AG09319 (cell line): ENCODE results near the gene FER.
"Not testable (repeated sequence)": the region's sequence is repeated elsewhere in the genome, so short reads cannot be mapped to it uniquely, and the experiment has no call there.

Experiments used
- DNase-seq: peaks from one replicate; pipeline ENCODE4 v3.0.0-alpha.2; 2010; ENCODE audit warnings: low read depth; ENCODE audit errors: extremely low read depth
- TF ChIP-seq, protein P1 (sequence below): IDR thresholded peaks from 2 replicates; pipeline ENCODE4 v1.5.1; 2011; ENCODE audit warnings: low read depth, mild to moderate bottlenecking, inconsistent platforms, low read length, moderate library complexity

The FER gene

DNA sequence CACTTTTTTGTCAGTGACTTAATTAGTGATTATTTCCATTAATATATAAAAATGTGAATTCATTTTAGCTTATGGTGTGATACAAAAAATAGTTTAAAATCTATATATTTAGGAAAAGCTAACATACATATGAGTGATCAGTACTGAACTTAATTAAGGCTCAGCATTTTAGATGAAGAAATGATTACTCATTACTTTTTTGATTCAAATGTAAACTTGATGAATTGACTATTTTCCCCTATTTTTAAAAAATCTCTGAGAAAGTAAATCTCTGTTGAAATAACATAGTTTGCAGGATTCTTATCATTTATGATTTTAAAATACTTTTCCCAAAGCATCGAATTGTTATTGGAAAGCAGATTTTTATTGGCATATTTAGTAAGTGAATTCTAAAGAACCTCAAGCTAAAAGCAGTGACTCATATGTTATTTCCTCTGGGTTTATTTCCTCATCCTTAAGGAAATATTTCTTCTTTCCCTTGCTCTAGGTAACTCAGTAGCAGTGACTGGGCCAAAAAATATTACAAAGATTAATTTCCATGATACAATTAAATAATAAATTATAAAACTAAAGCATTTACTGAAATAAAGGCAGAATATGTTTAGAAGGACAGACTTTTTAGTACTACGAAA is 290.6 kb downstream of the FER start:
- TF ChIP-seq, protein P1, sequence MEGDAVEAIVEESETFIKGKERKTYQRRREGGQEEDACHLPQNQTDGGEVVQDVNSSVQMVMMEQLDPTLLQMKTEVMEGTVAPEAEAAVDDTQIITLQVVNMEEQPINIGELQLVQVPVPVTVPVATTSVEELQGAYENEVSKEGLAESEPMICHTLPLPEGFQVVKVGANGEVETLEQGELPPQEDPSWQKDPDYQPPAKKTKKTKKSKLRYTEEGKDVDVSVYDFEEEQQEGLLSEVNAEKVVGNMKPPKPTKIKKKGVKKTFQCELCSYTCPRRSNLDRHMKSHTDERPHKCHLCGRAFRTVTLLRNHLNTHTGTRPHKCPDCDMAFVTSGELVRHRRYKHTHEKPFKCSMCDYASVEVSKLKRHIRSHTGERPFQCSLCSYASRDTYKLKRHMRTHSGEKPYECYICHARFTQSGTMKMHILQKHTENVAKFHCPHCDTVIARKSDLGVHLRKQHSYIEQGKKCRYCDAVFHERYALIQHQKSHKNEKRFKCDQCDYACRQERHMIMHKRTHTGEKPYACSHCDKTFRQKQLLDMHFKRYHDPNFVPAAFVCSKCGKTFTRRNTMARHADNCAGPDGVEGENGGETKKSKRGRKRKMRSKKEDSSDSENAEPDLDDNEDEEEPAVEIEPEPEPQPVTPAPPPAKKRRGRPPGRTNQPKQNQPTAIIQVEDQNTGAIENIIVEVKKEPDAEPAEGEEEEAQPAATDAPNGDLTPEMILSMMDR: no peak
- DNase-seq: no peak

DNA sequence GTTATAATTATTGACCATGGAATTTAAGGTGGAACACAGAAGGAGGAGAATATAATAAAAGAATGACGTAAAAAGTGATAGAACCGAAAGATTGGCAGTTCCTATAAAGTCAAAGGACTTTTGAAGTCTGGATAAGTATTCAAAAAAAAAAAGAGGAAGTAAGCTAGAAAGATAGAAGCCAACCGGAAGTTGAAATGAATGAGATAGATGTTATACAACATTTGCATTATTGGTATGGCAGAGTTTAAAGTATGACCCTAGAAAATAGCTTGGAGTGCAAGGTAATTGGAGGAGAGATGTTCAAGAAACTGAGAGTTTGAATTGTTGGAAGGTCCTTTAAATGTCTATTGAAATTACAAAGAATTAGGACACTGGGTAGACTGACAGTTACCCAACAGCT is 293.6 kb downstream of the FER start:
- no peak for DNase-seq
- TF ChIP-seq, protein P1: no peak

DNA sequence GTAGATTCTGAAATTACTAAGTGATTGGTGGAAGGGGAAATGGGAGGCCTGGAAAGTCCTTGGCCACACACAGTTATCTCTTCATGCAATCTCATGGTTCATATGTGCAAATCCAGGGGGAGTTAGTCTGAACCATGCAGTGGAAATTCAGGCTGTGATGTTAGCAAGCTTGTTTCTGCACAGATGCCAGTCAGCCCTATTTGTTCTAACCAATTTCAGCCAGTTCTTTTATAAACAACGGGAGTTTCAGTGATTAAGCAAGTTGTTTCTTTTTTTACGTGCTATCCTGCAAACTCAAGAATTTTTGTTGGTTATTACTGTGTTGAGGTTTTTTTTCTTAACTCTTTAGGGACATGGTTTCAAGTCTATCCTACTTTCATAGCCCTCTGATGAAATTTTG is 298.0 kb downstream of the FER start:
- peak; percentile 34 for DNase-seq
- TF ChIP-seq, protein P1: no peak

DNA sequence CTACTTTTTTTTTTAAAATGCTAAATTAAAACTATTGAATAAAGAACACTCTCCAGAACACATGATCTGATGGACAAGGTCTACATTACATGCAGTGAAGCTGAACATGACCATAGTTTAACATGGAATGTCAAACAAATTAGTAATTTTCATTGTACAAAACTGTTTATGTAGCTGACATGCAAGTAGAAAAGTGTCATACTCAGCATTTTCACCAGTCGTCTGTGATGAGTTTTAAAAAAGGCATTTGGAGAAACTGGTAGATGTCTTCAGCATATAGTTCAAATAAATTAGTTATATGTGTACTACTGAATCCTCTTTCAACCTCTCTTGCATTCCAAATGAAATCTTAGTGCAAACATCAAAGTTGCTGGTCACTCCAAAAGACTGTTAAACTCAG is 301.9 kb downstream of the FER start:
- no peak for DNase-seq
- TF ChIP-seq, protein P1: no peak

DNA sequence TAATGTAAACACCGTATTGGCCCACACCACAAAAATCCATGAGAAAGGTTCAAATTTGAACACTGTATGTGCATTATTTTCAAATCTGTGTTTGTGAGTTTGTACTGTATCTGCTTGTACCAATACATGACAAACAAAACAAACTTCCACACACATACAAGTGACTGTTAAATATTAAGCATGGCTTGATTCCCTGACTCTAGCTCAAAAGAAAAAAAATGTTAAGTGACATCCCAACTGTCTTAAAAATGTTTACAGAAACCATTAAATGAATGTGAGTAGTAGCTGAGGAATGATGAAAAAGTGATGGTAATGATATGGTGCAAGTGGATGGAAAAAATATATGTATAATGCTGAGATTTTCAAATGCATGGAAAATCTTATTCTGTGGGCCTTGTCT is 302.6 kb downstream of the FER start:
- not testable (repeated sequence) for DNase-seq

DNA sequence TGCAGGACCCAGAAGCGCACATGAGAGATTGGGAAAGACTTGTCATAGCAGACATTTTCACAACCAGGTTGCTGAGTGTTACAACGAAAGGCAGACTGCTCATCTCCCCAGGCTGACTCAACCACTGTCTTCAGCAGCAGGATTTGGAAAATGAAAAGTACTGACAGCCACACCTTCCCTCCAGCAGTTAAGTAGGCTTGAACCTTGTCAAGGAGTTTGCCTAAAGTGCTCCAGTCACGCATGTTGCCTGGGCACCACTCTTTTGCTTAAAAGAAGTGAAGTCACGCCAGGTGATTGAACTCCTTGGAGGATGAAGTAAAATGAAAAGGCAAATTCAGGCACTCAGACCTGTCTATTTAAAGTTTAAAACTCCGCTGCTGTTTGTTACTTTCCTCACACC is 304.5 kb downstream of the FER start:
- not testable (repeated sequence) for DNase-seq

DNA sequence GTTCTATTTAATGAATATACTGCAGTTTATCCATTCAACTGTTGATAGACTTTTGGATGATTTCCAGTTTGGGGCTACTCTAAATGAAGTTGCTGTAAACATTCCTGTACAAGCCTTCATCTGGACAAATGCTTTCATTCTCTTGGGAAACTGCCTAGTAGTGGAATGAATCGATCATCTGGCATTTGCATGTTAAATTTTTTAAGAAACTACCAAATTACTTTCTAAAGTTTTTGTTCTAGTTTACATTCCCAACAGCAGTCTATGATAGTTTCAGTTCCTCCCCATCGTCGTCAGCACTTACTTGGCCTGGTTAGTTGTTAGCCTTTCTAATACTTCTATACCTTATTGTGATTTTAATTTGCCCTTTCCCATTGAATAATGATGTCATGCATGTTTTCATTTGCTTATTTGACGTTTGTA is 306.3 kb downstream of the FER start:
- TF ChIP-seq, protein P1: no peak
- peak; percentile 48 for DNase-seq

DNA sequence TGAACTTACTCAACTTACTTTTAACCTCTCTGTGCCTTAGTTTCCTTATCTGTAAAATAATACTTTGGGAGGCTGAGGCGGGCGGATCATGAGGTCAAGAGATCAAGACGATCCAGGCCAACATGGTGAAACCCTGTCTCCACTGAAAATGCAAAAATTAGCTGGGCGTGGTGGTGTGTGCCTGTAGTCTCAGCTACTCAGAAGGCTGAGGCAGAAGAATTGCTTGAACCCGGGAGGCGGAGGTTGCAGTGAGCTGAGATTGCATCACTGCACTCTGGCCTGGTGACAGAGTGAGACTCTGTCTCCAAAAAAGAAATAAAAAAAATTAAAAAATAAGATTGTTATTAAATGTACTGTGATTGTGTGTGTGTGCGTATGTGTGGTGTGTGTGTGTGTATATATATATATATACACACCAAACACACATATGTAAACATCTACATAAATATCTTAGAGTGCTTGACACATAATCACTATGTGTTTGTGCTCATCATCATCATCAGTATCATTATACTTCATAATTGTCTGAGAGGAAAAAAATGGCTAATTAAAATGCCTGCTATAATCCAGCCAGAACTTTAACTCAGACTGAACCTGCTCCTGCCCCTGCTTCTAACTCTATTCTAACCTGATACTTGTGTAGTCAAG is 312.8 kb downstream of the FER start:
- no peak for DNase-seq
- TF ChIP-seq, protein P1: no peak
